IPS-NIHi7 (cell line): ENCODE results near the gene TFAP2A.

Source experiments
- DNase-seq: peaks from one replicate; pipeline ENCODE4 v3.0.0; 2012; ENCODE audit warnings: mixed read lengths; ENCODE audit errors: extremely low spot score

Gene TFAP2A

GRCh38 chr6:10414756-10415616 lies at the start of gene TFAP2A:
TSS of gene TFAP2A (minus strand) at chr6:10415074. CDS start at chr6:10414991, 83 bp downstream.
- no peak for DNase-seq

- DNase-seq, result peak; percentile 66
Observed at GRCh38 chr6:10463491-10464481, 48.9 kb upstream of the TFAP2A start.

- no peak for DNase-seq
Observed at GRCh38 chr6:10463040-10463439, 48.2 kb upstream of the TFAP2A start.

- DNase-seq, result no peak
Observed at GRCh38 chr6:10461850-10462249, 47.0 kb upstream of the TFAP2A start.

GRCh38 chr6:10460096-10460495 lies 45.2 kb upstream of the TFAP2A start:
- DNase-seq, result no peak

- no peak for DNase-seq
Observed at GRCh38 chr6:10458287-10458686, 43.4 kb upstream of the TFAP2A start.

GRCh38 chr6:10453596-10453995 lies 38.7 kb upstream of the TFAP2A start:
- DNase-seq, result no peak

GRCh38 chr6:10451828-10452509 lies 37.1 kb upstream of the TFAP2A start:
- no peak for DNase-seq

- DNase-seq, result no peak
Observed at GRCh38 chr6:10451394-10451793, 36.5 kb upstream of the TFAP2A start.

- DNase-seq, result no peak
Observed at GRCh38 chr6:10449751-10450150, 34.9 kb upstream of the TFAP2A start.

GRCh38 chr6:10448096-10448495 lies 33.2 kb upstream of the TFAP2A start:
- no peak for DNase-seq

- DNase-seq, result no peak
Observed at GRCh38 chr6:10446548-10446947, 31.7 kb upstream of the TFAP2A start.

- no peak for DNase-seq
Observed at GRCh38 chr6:10441655-10442009, 26.8 kb upstream of the TFAP2A start.

GRCh38 chr6:10441004-10441654 lies 26.3 kb upstream of the TFAP2A start:
- no peak for DNase-seq

GRCh38 chr6:10437891-10438290 lies 23.0 kb upstream of the TFAP2A start:
- no peak for DNase-seq

GRCh38 chr6:10434235-10434634 lies 19.4 kb upstream of the TFAP2A start:
- DNase-seq, result no peak

- DNase-seq, result no peak
Observed at GRCh38 chr6:10433322-10433721, 18.4 kb upstream of the TFAP2A start.

GRCh38 chr6:10431423-10432164 lies 16.7 kb upstream of the TFAP2A start:
- no peak for DNase-seq

- DNase-seq, result no peak
Observed at GRCh38 chr6:10429638-10430427, 15.0 kb upstream of the TFAP2A start.

- no peak for DNase-seq
Observed at GRCh38 chr6:10426781-10427279, 12.0 kb upstream of the TFAP2A start.
